HTR-8/SVneo (cell line): ENCODE results near the gene PPP6R1.
"Not testable (repeated sequence)": the region's sequence is repeated elsewhere in the genome, so short reads cannot be mapped to it uniquely, and the experiment has no call there.

Source experiments
- DNase-seq: peaks from one replicate; pipeline ENCODE4 v3.0.0; 2011; ENCODE audit warnings: low spot score, mixed read lengths; ENCODE audit not compliant: insufficient read length
- FAIRE-seq: peaks from 2 replicates; lab custom pipeline; 2011; peaks lifted over from hg19 to GRCh38; lab: Jason Lieb, UNC

The PPP6R1 gene

GRCh38 chr19:55227241-55228014 lies 31.4 kb downstream of the PPP6R1 start:
- FAIRE-seq (no peak), DNase-seq (no peak)

- FAIRE-seq, result no peak
- no peak for DNase-seq
Measured at GRCh38 chr19:55226788-55227187, 32.0 kb downstream of the PPP6R1 start.

GRCh38 chr19:55226273-55226672 lies 32.5 kb downstream of the PPP6R1 start:
- DNase-seq, result no peak
- no peak for FAIRE-seq

GRCh38 chr19:55225415-55225958 lies 33.3 kb downstream of the PPP6R1 start:
- FAIRE-seq (no peak), DNase-seq (no peak)

- DNase-seq, FAIRE-seq: not testable (repeated sequence)
Measured at GRCh38 chr19:55224679-55225414, 34.0 kb downstream of the PPP6R1 start.

GRCh38 chr19:55224038-55224665 lies 34.7 kb downstream of the PPP6R1 start:
- DNase-seq (no peak), FAIRE-seq (no peak)

- FAIRE-seq (peak; percentile 75), DNase-seq (no peak)
Measured at GRCh38 chr19:55223291-55224037, 35.4 kb downstream of the PPP6R1 start.

- FAIRE-seq, result no peak
Measured at GRCh38 chr19:55220525-55220924, 38.3 kb downstream of the PPP6R1 start.

GRCh38 chr19:55216461-55217198 lies 42.2 kb downstream of the PPP6R1 start:
- DNase-seq, result peak; percentile 97
- peak; percentile 57 for FAIRE-seq

More at GRCh38 chr19:55220525-55220924, 38.3 kb downstream of the PPP6R1 start:
- DNase-seq, result no peak

- DNase-seq (no peak), FAIRE-seq (no peak)
Measured at GRCh38 chr19:55213547-55213946, 45.3 kb downstream of the PPP6R1 start.

- FAIRE-seq (no peak), DNase-seq (peak; percentile 33)
Measured at GRCh38 chr19:55212447-55212846, 46.4 kb downstream of the PPP6R1 start.

GRCh38 chr19:55209693-55210472 lies 48.9 kb downstream of the PPP6R1 start:
- FAIRE-seq (no peak), DNase-seq (peak; percentile 53)

GRCh38 chr19:55208880-55209692 lies 49.7 kb downstream of the PPP6R1 start, which contains the start of gene PTPRH:
PTPRH (minus strand) TSS chr19:55209501; CDS start chr19:55209433, 68 bp downstream.
- DNase-seq (no peak), FAIRE-seq (no peak)

GRCh38 chr19:55206664-55207500 lies 51.9 kb downstream of the PPP6R1 start:
- FAIRE-seq, result no peak
- peak; percentile 96 for DNase-seq

- DNase-seq, FAIRE-seq: not testable (repeated sequence)
Measured at GRCh38 chr19:55202199-55202598, 56.6 kb downstream of the PPP6R1 start.

GRCh38 chr19:55199620-55200204 lies 59.1 kb downstream of the PPP6R1 start:
- DNase-seq (no peak), FAIRE-seq (no peak)
